ENCODE data around the gene HIGD1A.

Gene HIGD1A

GRCh38 chr3:42742688-42743087 is 61.6 kb downstream of the HIGD1A start:
- no peak for TF ChIP-seq CTCF (IDR thresholded peaks at IDR 0.05; ENCODE audit: borderline replicate concordance, insufficient read depth, low read depth, low read length)
- H3K4me3 ChIP-seq (ENCODE audit: low read depth, low read length), result no peak overlapping the region

- no peak for TF ChIP-seq CTCF (IDR thresholded peaks at IDR 0.05; ENCODE audit: borderline replicate concordance, insufficient read depth, low read depth, low read length)
- H3K4me3 ChIP-seq (ENCODE audit: low read depth, low read length), result no peak overlapping the region
Observed at GRCh38 chr3:42742259-42742658, 62.0 kb downstream of the HIGD1A start.

- no peak for TF ChIP-seq CTCF (IDR thresholded peaks at IDR 0.05; ENCODE audit: borderline replicate concordance, insufficient read depth, low read depth, low read length)
- H3K4me3 ChIP-seq (ENCODE audit: low read depth, low read length), result no peak overlapping the region
Observed at GRCh38 chr3:42741796-42742195, 62.5 kb downstream of the HIGD1A start.

- TF ChIP-seq CTCF (IDR thresholded peaks at IDR 0.05; ENCODE audit: borderline replicate concordance, insufficient read depth, low read depth, low read length), result no peak
- H3K4me3 ChIP-seq (ENCODE audit: low read depth, low read length), result no peak overlapping the region
Observed at GRCh38 chr3:42739401-42740158, 64.7 kb downstream of the HIGD1A start.

- no peak overlapping the region for H3K4me3 ChIP-seq (ENCODE audit: low read depth, low read length)
Observed at GRCh38 chr3:42736531-42736930, 67.8 kb downstream of the HIGD1A start.

GRCh38 chr3:42736081-42736480 is 68.2 kb downstream of the HIGD1A start:
- no peak overlapping the region for H3K4me3 ChIP-seq (ENCODE audit: low read depth, low read length)
- no peak for TF ChIP-seq CTCF (IDR thresholded peaks at IDR 0.05; ENCODE audit: borderline replicate concordance, insufficient read depth, low read depth, low read length)

More at GRCh38 chr3:42736531-42736930, 67.8 kb downstream of the HIGD1A start:
- no peak for TF ChIP-seq CTCF (IDR thresholded peaks at IDR 0.05; ENCODE audit: borderline replicate concordance, insufficient read depth, low read depth, low read length)

GRCh38 chr3:42735615-42736014 is 68.7 kb downstream of the HIGD1A start:
- H3K4me3 ChIP-seq (ENCODE audit: low read depth, low read length), result no peak overlapping the region

More at GRCh38 chr3:42735615-42736014, 68.7 kb downstream of the HIGD1A start:
- no peak for TF ChIP-seq CTCF (IDR thresholded peaks at IDR 0.05; ENCODE audit: borderline replicate concordance, insufficient read depth, low read depth, low read length)
